Lower lobe of right lung (tissue), 2 donors: Measurements from ENCODE around the gene IFNL4. TPM values are rescaled to one million over a fixed set of nuclear protein-coding genes. Genes with fewer than 3 reads are reported as not detected.

Source experiments
- ATAC-seq, 2 donors: fragments of 200-7000 bp; cut with Tn5 transposase; one replicate each; pipeline ENCODE4 v1.9.1; 2020 to 2022; ENCODE audit warnings: mild to moderate bottlenecking in 2 of 2, moderate library complexity in 2 of 2
- DNase-seq: peaks from one replicate; pipeline ENCODE4 v3.0.0-alpha.2; 2020
- H3K27ac ChIP-seq: fragments of 200-600 bp; one replicate; pipeline ENCODE4 v1.8.0; 2022
- H3K27me3 ChIP-seq: fragments of 200-600 bp; one replicate; pipeline ENCODE4 v1.8.0; 2022; ENCODE audit warnings: low read depth
- H3K36me3 ChIP-seq: fragments of 200-600 bp; one replicate; pipeline ENCODE4 v1.8.0; 2022; ENCODE audit warnings: mild to moderate bottlenecking
- H3K4me1 ChIP-seq: fragments of 200-600 bp; one replicate; pipeline ENCODE4 v1.8.0; 2022
- H3K4me3 ChIP-seq: fragments of 200-600 bp; one replicate; pipeline ENCODE4 v1.8.0; 2022; ENCODE audit warnings: mild to moderate bottlenecking
- H3K9me3 ChIP-seq: fragments of 200-600 bp; one replicate; pipeline ENCODE4 v1.8.0; 2022
- CTCF ChIP-seq: fragments of 200-600 bp; IDR thresholded peaks from one replicate; pipeline ENCODE4 v1.8.0; 2022; ENCODE audit warnings: antibody characterized with exemption, mild to moderate bottlenecking
- intact Hi-C: fragments of 100-400 bp; cut with DNase I; formaldehyde crosslinking; loops from one replicate; pipeline ENCODE4 v1.11.0; 2022
- total RNA-seq: library from RNA; stranded (reverse); fragmentation: NEBNext Ultra II Directional; extraction: Animal tissue kit (Norgen Biotek cat#: 25700); gene quantifications from one replicate; pipeline ENCODE4 v1.2.1, GENCODE V29; 2021
- donor health status: DM: no; HTN: yes; CAD: no; lungs with severe emphysema.

The IFNL4 gene
- total RNA-seq, 1 donor from 2014 or later = not detected

- H3K4me3 ChIP-seq = no peak overlapping the region
- TF ChIP-seq CTCF = no peak
- no peak for DNase-seq
- H3K27ac ChIP-seq = no peak overlapping the region
- ATAC-seq = no peak
- intact Hi-C loops = no loop called here
- H3K4me1 ChIP-seq = no peaks in the 10 kb centered on the region
- H3K9me3 ChIP-seq = no peaks in the 10 kb centered on the region
- no peaks in the 10 kb centered on the region for H3K36me3 ChIP-seq
- H3K27me3 ChIP-seq = peaks cover 31% of the 10 kb centered on the region
Measured at GRCh38 chr19:39253374-39254149, 4.9 kb upstream of the IFNL4 start.

- no peak overlapping the region for H3K27ac ChIP-seq
- no peaks in the 10 kb centered on the region for H3K36me3 ChIP-seq
- peaks cover 42% of the 10 kb centered on the region for H3K27me3 ChIP-seq
- ATAC-seq (no peak), DNase-seq (no peak)
- no peaks in the 10 kb centered on the region for H3K9me3 ChIP-seq
- intact Hi-C loops = no loop called here
- H3K4me1 ChIP-seq = peaks cover 5% of the 10 kb centered on the region
- TF ChIP-seq CTCF = no peak
- H3K4me3 ChIP-seq = no peak overlapping the region
Measured at GRCh38 chr19:39252458-39252857, 3.8 kb upstream of the IFNL4 start.

- TF ChIP-seq CTCF = no peak
Measured at GRCh38 chr19:39251846-39252245, 3.2 kb upstream of the IFNL4 start.

GRCh38 chr19:39251081-39251480 lies 2.4 kb upstream of the IFNL4 start:
- no peak for ATAC-seq
- Histone ChIP-seq H3K27ac (no peak overlapping the region), H3K4me1 (peaks cover 10% of the 10 kb centered on the region), H3K27me3 (peaks cover 47% of the 10 kb centered on the region), H3K36me3 (no peaks in the 10 kb centered on the region), H3K9me3 (no peaks in the 10 kb centered on the region), H3K4me3 (no peak overlapping the region)
- intact Hi-C loops = no loop called here
- no peak for TF ChIP-seq CTCF
- no peak for DNase-seq

More at GRCh38 chr19:39251846-39252245, 3.2 kb upstream of the IFNL4 start:
- H3K4me3 ChIP-seq = no peak overlapping the region
- no peak for ATAC-seq
- H3K9me3 ChIP-seq = no peaks in the 10 kb centered on the region
- peaks cover 45% of the 10 kb centered on the region for H3K27me3 ChIP-seq
- intact Hi-C loops = no loop called here
- no peaks in the 10 kb centered on the region for H3K36me3 ChIP-seq
- H3K4me1 ChIP-seq = peaks cover 10% of the 10 kb centered on the region
- no peak for DNase-seq
- no peak overlapping the region for H3K27ac ChIP-seq

- peak; percentile 69 to 71 for ATAC-seq
Measured at GRCh38 chr19:39247701-39248664, 673 bp downstream of the IFNL4 start.

More at GRCh38 chr19:39247701-39248664, 673 bp downstream of the IFNL4 start:
- DNase-seq = no peak
- peaks cover 49% of the 10 kb centered on the region for H3K27me3 ChIP-seq
- H3K4me1 ChIP-seq = peaks cover 10% of the 10 kb centered on the region
- no peaks in the 10 kb centered on the region for H3K9me3 ChIP-seq
- intact Hi-C loops = no loop called here
- peak overlapping the region; percentile 19 for H3K4me3 ChIP-seq
- H3K27ac ChIP-seq = no peak overlapping the region
- no peak for TF ChIP-seq CTCF
- no peaks in the 10 kb centered on the region for H3K36me3 ChIP-seq
